Neural progenitor cell (in vitro differentiated cells): ENCODE data around the gene TNFAIP1. TPM values are rescaled to one million over a fixed set of nuclear protein-coding genes. Genes with fewer than 3 reads are reported as not detected.

ENCODE experiments used
- DNase-seq: peaks from one replicate; pipeline ENCODE4 v3.0.0-alpha.2; 2016; ENCODE audit warnings: low spot score
- H2AFZ ChIP-seq: fragments of 200-600 bp; sonication (generic); replicated peaks from 2 replicates; pipeline ENCODE4 v1.6.1; 2016; ENCODE audit warnings: antibody characterized with exemption
- H3F3A ChIP-seq: fragments of 200-600 bp; sonication (generic); 2 replicates; pipeline ENCODE4 v1.6.1; 2016; ENCODE audit warnings: antibody characterized with exemption, low read depth
- H3K27ac ChIP-seq: fragments of 200-600 bp; sonication (generic); 2 replicates; pipeline ENCODE4 v1.5.1; 2016; ENCODE audit warnings: mild to moderate bottlenecking
- H3K27me3 ChIP-seq: fragments of 200-600 bp; sonication (generic); 2 replicates; pipeline ENCODE4 v1.6.1; 2016; ENCODE audit warnings: mild to moderate bottlenecking, moderate library complexity
- H3K36me3 ChIP-seq: fragments of 200-600 bp; sonication (generic); 2 replicates; pipeline ENCODE4 v1.5.1; 2016
- H3K4me1 ChIP-seq: fragments of 200-600 bp; sonication (generic); 2 replicates; pipeline ENCODE4 v1.6.1; 2016; ENCODE audit warnings: mixed run types
- H3K4me2 ChIP-seq: fragments of 200-600 bp; sonication (generic); 2 replicates; pipeline ENCODE4 v1.6.1; 2016
- H3K4me3 ChIP-seq: fragments of 200-600 bp; sonication (generic); 2 replicates; pipeline ENCODE4 v1.5.1; 2016
- H3K79me2 ChIP-seq: fragments of 200-600 bp; sonication (generic); 2 replicates; pipeline ENCODE4 v1.6.1; 2016; ENCODE audit warnings: low read depth
- H3K9ac ChIP-seq: fragments of 200-600 bp; sonication (generic); 2 replicates; pipeline ENCODE4 v1.6.1; 2016
- H3K9me3 ChIP-seq: fragments of 200-600 bp; sonication (generic); 2 replicates; pipeline ENCODE4 v1.5.1; 2016; ENCODE audit warnings: low read depth
- H4K20me1 ChIP-seq: fragments of 200-600 bp; sonication (generic); 2 replicates; pipeline ENCODE4 v1.6.1; 2016; ENCODE audit warnings: low read depth
- H3K27ac Mint-ChIP-seq: 3 replicates; pipeline ENCODE4 v1.8.0; 2021; ENCODE audit warnings: mixed read lengths
- H3K27me3 Mint-ChIP-seq: 2 replicates; pipeline ENCODE4 v1.8.0; 2022; ENCODE audit warnings: low read depth, mild to moderate bottlenecking, inconsistent platforms, moderate library complexity, mixed read lengths; ENCODE audit not compliant: insufficient read depth
- H3K36me3 Mint-ChIP-seq: 3 replicates; pipeline ENCODE4 v1.8.0; 2021; ENCODE audit warnings: mixed read lengths
- H3K4me1 Mint-ChIP-seq: 3 replicates; pipeline ENCODE4 v1.8.0; 2021; ENCODE audit warnings: mixed read lengths
- H3K4me3 Mint-ChIP-seq: 3 replicates; pipeline ENCODE4 v1.8.0; 2021; ENCODE audit warnings: mild to moderate bottlenecking, moderate library complexity, mixed read lengths
- H3K9me3 Mint-ChIP-seq: 3 replicates; pipeline ENCODE4 v1.8.0; 2020; ENCODE audit warnings: mixed read lengths
- EZH2 ChIP-seq: fragments of 200-600 bp; sonication (generic); IDR thresholded peaks from 2 replicates; pipeline ENCODE4 v1.6.1; 2017; ENCODE audit warnings: antibody characterized with exemption, mild to moderate bottlenecking, moderate library complexity
- EZH2phosphoT487 ChIP-seq: fragments of 200-600 bp; sonication (generic); IDR thresholded peaks from 2 replicates; pipeline ENCODE4 v1.6.1; 2017; ENCODE audit warnings: antibody characterized with exemption
- total RNA-seq: library from RNA; depleted of rRNA; stranded (reverse); fragments of >200 nt; gene quantifications from 2 replicates; pipeline ENCODE4 v1.2.3, GENCODE V29; 2015; ENCODE audit warnings: low replicate concordance
- TF ChIP-seq, protein P1 (sequence below): fragments of 200-600 bp; sonication (generic); IDR thresholded peaks from 2 replicates; pipeline ENCODE4 v1.5.1; 2017; ENCODE audit warnings: antibody characterized with exemption, mild to moderate bottlenecking

The TNFAIP1 gene
- total RNA-seq, 1 donor from 2014 or later: 13.7 TPM

DNA sequence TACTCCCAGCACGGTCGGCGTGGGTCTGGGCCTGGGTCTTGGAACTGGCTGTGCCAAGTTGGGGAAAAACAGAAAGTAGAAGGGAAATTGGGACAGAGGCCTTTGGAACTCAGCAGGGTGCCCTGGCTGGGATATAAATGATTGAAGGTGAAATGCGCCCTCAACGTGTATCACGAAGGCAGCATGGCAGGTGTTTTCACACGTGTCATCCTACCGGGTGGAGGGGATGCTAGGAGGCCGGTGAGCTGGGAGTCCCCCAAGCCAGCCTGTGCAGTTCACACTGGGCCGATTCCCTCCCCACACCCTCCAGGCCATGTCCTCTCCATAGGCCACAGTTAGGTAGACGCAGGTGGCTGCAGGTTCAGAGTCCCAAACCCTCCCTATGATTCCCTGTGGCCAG is 6.0 kb downstream of the TNFAIP1 start:
- H3K36me3 ChIP-seq: no peaks in the 10 kb centered on the region
- H3K4me3 ChIP-seq: no peak overlapping the region

DNA sequence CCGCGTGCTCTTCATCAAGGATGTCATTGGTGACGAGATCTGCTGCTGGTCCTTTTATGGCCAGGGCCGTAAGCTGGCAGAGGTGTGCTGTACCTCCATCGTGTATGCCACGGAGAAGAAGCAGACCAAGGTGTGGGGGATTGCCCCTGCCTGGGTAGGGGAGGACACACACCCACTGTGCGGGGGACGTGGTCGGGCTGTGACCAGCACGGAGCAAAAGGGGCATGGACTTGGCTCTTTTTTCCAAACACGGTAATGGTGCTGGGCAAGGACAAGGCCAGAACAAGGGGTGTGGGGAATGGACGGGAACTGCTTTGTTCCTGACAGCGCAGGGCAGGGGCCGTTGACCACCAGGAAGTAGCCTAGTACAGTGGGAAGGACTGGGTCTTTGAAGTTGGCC is 6.8 kb downstream of the TNFAIP1 start:
- H3K4me3 ChIP-seq: no peak overlapping the region
- H3K79me2 ChIP-seq: peaks cover 17% of the 10 kb centered on the region
- Mint-ChIP-seq H3K27me3 (no peaks in the 10 kb centered on the region), H3K36me3 (peaks cover 11% of the 10 kb centered on the region), H3K27ac (no peak overlapping the region), H3K9me3 (no peaks in the 10 kb centered on the region), H3K4me1 (peaks cover 17% of the 10 kb centered on the region), H3K4me3 (no peak overlapping the region)
- no peak overlapping the region for H2AFZ ChIP-seq
- DNase-seq: no peak
- H3K9me3 ChIP-seq: no peaks in the 10 kb centered on the region
- H3K36me3 ChIP-seq: no peaks in the 10 kb centered on the region
- H3K4me2 ChIP-seq: no peak overlapping the region
- peaks cover 31% of the 10 kb centered on the region for H4K20me1 ChIP-seq
- TF ChIP-seq, protein P1, sequence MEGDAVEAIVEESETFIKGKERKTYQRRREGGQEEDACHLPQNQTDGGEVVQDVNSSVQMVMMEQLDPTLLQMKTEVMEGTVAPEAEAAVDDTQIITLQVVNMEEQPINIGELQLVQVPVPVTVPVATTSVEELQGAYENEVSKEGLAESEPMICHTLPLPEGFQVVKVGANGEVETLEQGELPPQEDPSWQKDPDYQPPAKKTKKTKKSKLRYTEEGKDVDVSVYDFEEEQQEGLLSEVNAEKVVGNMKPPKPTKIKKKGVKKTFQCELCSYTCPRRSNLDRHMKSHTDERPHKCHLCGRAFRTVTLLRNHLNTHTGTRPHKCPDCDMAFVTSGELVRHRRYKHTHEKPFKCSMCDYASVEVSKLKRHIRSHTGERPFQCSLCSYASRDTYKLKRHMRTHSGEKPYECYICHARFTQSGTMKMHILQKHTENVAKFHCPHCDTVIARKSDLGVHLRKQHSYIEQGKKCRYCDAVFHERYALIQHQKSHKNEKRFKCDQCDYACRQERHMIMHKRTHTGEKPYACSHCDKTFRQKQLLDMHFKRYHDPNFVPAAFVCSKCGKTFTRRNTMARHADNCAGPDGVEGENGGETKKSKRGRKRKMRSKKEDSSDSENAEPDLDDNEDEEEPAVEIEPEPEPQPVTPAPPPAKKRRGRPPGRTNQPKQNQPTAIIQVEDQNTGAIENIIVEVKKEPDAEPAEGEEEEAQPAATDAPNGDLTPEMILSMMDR: no peak
- TF ChIP-seq EZH2phosphoT487: no peak
- no peak for TF ChIP-seq EZH2
- no peak overlapping the region for H3K9ac ChIP-seq
- no peak overlapping the region for H3K27ac ChIP-seq
- peaks cover 17% of the 10 kb centered on the region for H3F3A ChIP-seq
- no peaks in the 10 kb centered on the region for H3K27me3 ChIP-seq
- peaks cover 4% of the 10 kb centered on the region for H3K4me1 ChIP-seq

More for the DNA sequence above, 6.0 kb downstream of the TNFAIP1 start:
- TF ChIP-seq, protein P1: no peak
- TF ChIP-seq EZH2: no peak
- TF ChIP-seq EZH2phosphoT487: no peak
- no peak overlapping the region for H3K27ac Mint-ChIP-seq
- peaks cover 22% of the 10 kb centered on the region for H3K4me1 Mint-ChIP-seq
- Histone ChIP-seq H3K27ac (no peak overlapping the region), H3K4me1 (peaks cover 9% of the 10 kb centered on the region), H3K9me3 (no peaks in the 10 kb centered on the region), H4K20me1 (peaks cover 32% of the 10 kb centered on the region), H3K79me2 (peaks cover 25% of the 10 kb centered on the region), H3K4me2 (no peak overlapping the region), H3K9ac (no peak overlapping the region), H2AFZ (no peak overlapping the region), H3K27me3 (no peaks in the 10 kb centered on the region), H3F3A (peaks cover 17% of the 10 kb centered on the region)
- no peak overlapping the region for H3K4me3 Mint-ChIP-seq
- DNase-seq: no peak
- no peaks in the 10 kb centered on the region for H3K9me3 Mint-ChIP-seq
- H3K36me3 Mint-ChIP-seq: peaks cover 11% of the 10 kb centered on the region
- H3K27me3 Mint-ChIP-seq: no peaks in the 10 kb centered on the region

DNA sequence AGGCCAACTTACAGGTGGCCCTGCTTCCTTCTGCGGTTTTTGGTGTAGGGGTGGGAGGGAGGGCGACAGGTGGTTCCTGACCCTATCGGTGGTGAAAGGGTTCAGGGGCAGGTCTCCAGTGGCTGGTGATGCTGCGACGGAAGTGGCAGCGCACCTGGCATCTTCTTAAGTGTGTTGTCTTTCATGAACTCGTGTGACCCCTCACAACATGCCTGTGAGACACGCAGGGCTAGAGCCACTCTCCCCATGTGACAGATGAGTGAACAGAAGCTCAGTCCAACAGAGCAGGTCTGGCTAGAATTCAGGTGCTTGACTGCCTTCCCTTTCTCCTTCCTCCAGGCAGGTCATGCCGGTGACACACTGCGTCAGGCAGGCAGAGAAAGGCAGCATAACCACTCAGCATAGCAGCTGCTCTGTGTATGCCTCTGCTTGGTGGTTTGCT is 8.0 kb downstream of the TNFAIP1 start:
- Histone ChIP-seq H4K20me1 (peaks cover 21% of the 10 kb centered on the region), H3K36me3 (no peaks in the 10 kb centered on the region), H3K27ac (no peak overlapping the region), H3K4me1 (peaks cover 4% of the 10 kb centered on the region), H3F3A (peaks cover 17% of the 10 kb centered on the region), H3K9ac (no peak overlapping the region), H3K4me3 (no peak overlapping the region), H3K27me3 (no peaks in the 10 kb centered on the region), H2AFZ (no peak overlapping the region), H3K79me2 (peaks cover 5% of the 10 kb centered on the region), H3K9me3 (no peaks in the 10 kb centered on the region), H3K4me2 (no peak overlapping the region)
- no peaks in the 10 kb centered on the region for H3K9me3 Mint-ChIP-seq
- no peak overlapping the region for H3K27ac Mint-ChIP-seq
- H3K36me3 Mint-ChIP-seq: peaks cover 11% of the 10 kb centered on the region
- H3K27me3 Mint-ChIP-seq: no peaks in the 10 kb centered on the region
- no peak overlapping the region for H3K4me3 Mint-ChIP-seq
- peaks cover 12% of the 10 kb centered on the region for H3K4me1 Mint-ChIP-seq
- TF ChIP-seq EZH2phosphoT487 (no peak), EZH2 (no peak)
- TF ChIP-seq, protein P1: no peak
- DNase-seq: no peak
